Medulla oblongata (tissue), 1 donor: ENCODE results near the gene DPP4.
"Not testable (repeated sequence)": the region's sequence is repeated elsewhere in the genome, so short reads cannot be mapped to it uniquely, and the experiment has no call there.

ENCODE experiments used
- DNase-seq: peaks from one replicate; pipeline ENCODE4 v3.0.0-alpha.2; 2015; ENCODE audit errors: extremely low spot score

The DPP4 gene

GRCh38 chr2:161991991-161992390 lies 82.0 kb downstream of the DPP4 start:
- DNase-seq, result no peak

- DNase-seq, result no peak
Observed at GRCh38 chr2:161990741-161991140, 83.3 kb downstream of the DPP4 start.

GRCh38 chr2:161990036-161990435 lies 84.0 kb downstream of the DPP4 start:
- no peak for DNase-seq

GRCh38 chr2:161988589-161988988 lies 85.4 kb downstream of the DPP4 start:
- no peak for DNase-seq

- no peak for DNase-seq
Observed at GRCh38 chr2:161987311-161987710, 86.7 kb downstream of the DPP4 start.

- DNase-seq, result no peak
Observed at GRCh38 chr2:161983866-161984265, 90.1 kb downstream of the DPP4 start.

- no peak for DNase-seq
Observed at GRCh38 chr2:161983331-161983651, 90.7 kb downstream of the DPP4 start.

GRCh38 chr2:161982548-161983330 lies 91.3 kb downstream of the DPP4 start:
- DNase-seq, result no peak

- no peak for DNase-seq
Observed at GRCh38 chr2:161981679-161982250, 92.2 kb downstream of the DPP4 start.

GRCh38 chr2:161980976-161981375 lies 93.0 kb downstream of the DPP4 start:
- DNase-seq, result no peak

- no peak for DNase-seq
Observed at GRCh38 chr2:161979490-161979889, 94.5 kb downstream of the DPP4 start.

GRCh38 chr2:161977926-161978325 lies 96.1 kb downstream of the DPP4 start:
- not testable (repeated sequence) for DNase-seq

- no peak for DNase-seq
Observed at GRCh38 chr2:161976917-161977316, 97.1 kb downstream of the DPP4 start.

GRCh38 chr2:161976295-161976694 lies 97.7 kb downstream of the DPP4 start:
- no peak for DNase-seq

- no peak for DNase-seq
Observed at GRCh38 chr2:161975813-161976160, 98.2 kb downstream of the DPP4 start.

- peak; percentile 46 for DNase-seq
Observed at GRCh38 chr2:161975062-161975812, 98.8 kb downstream of the DPP4 start.

- no peak for DNase-seq
Observed at GRCh38 chr2:161974461-161974860, 99.6 kb downstream of the DPP4 start.

GRCh38 chr2:161972866-161973265 lies 101.1 kb downstream of the DPP4 start:
- DNase-seq, result no peak

- DNase-seq, result no peak
Observed at GRCh38 chr2:161972232-161972631, 101.8 kb downstream of the DPP4 start.

- no peak for DNase-seq
Observed at GRCh38 chr2:161971551-161971950, 102.5 kb downstream of the DPP4 start.

GRCh38 chr2:161969159-161969558 lies 104.9 kb downstream of the DPP4 start:
- DNase-seq, result no peak

GRCh38 chr2:161965994-161966393 lies 108.0 kb downstream of the DPP4 start:
- no peak for DNase-seq

- no peak for DNase-seq
Observed at GRCh38 chr2:161964160-161964559, 109.9 kb downstream of the DPP4 start.
